ENCODE measurements around the gene CMTM3.
"Not testable (repeated sequence)": the region's sequence is repeated elsewhere in the genome, so short reads cannot be mapped to it uniquely, and the experiment has no call there.

The CMTM3 gene

DNA sequence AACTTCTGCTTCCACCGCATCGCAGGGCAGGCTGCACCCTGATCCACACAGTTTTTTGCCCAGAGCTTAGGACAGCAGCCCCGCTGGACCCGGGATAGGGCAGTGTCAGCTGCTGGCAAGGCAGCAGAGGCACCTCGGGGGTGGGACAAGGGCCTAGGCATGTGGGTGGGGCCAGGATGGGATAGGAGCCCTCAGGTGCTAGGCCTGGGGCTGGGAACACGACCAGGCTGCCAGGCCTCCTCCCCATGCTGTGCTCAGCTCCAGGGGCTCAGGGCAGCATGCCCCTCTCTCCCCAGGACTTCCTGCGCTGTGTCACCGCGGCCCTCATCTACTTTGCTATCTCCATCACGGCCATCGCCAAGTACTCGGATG lies 4.6 kb downstream of the CMTM3 start:
- no peak for ATAC-seq
- DNase-seq, result no peak

DNA sequence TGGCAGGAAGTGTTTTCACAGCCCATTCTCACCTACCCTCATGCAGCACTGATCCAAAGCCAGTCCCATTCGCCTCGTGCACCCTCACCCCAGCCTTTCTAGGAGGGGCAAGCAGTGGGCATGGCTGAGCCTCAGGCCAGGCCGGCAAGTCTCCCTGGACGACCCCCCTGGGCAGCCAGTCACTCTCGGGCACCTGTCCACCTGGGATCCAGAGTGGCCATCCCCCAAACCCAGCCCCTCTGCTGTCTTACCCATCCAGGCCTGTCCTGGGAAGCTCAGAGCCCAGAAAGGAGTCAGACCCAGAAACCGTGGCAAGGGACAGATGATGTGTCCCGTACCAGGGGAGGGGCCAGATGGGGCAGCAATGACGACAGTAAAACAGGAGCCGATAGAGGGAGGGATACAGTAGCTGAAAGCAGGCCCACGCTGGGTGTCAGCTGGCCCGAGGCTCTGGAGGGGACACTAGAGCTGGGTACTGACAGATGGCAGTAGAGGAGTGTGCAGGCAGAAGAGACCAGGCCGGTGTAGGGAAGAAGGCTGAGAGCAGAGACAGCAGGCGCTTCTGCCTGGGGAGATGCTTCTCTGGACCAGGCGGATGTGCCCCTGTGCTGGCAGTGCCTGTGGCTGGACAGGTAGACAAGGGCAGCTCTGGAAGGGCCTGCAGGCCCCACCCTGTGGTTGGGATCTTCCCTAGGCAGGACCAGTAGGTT lies 5.8 kb downstream of the CMTM3 start:
- ATAC-seq (no peak), DNase-seq (no peak)

DNA sequence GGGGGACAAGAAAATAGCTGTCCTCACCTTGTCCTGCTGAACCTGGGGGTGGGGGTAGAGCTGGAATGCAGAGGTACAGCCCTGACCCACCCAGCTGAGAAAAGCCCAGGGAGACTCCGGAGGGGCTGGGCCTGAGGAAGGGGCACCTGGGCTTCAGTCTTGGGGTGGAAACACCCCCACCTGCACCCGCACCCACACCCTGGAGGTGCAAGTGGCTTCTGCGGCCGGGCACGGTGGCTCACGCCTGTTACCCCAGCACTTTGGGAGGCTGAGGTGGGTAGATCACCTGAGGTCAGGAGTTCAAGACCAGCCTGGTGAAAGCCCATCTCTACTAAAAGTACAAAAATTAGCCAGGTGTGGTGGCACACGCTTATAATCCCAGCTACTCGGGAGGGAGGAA lies 7.4 kb downstream of the CMTM3 start:
- not testable (repeated sequence) for ATAC-seq, DNase-seq

DNA sequence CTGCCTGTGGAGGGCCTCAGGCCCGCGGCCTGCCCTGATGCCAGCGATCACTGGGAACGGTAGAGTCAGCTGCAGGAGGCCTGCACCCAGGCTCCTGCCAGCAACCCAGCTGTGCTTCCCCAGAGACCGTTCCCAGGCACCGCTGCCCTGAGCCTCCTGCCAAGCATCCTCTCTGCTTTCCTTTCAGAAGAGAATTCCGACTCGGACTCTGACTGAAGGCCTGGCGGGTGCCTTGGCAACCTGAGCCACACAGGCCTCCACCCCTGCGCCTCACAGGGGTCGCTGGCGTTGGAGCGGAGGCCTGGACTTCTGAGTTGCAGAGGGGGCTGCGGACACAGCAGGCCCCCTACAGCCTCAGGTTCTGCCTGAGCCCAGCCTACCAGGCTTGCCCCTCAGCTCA lies 7.9 kb downstream of the CMTM3 start:
- no peak for ATAC-seq
- DNase-seq, result no peak

DNA sequence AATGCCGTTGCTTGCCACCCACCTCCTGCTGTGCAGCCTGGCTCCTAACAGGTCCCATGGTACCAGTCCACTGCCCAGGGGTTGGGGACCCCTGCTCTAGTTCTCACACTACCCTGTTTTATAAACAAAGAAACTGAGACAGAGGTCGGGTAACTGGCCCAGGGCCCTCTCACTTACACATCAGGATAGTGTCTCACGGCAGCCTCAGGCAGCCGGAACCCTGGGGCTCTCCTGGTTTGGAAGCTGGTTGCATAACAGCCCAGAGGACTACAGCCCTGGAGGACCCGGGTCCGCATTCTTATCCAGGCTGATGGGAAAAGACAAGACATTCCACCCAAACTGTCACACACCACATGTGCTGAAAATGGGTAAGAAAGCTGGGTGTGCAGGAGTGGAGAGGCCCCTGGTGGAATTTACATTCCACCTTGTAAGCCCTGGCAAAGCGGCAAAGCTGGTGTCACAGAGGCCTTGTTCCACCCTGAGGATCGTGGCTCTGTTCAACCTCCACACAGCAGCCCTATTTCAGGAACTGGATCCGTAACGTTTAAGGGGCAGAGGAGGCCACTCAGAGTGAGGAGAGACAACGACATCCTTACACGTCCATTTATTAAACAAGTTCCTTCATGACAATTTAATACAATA lies 9.8 kb downstream of the CMTM3 start:
- ATAC-seq, result no peak
- no peak for DNase-seq

DNA sequence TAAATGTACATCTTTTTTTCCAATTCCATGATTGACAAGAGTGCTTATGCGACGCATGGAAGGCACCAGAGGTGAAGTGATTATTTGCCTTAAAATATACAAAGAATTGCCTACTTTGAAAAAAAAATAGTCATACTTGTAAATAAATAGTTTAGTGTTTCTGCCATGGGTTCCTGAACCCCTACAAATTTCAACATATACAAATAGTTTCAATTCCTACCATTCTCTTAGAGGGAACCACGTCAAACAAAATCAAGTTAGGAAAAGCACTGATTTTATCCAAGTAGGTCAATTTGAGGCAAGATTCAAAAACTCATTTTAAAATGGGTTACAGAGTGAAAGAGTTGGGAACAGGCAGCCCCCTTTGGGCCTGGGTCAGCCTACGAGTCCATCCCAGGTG lies 11.7 kb downstream of the CMTM3 start:
- no peak for ATAC-seq

DNA sequence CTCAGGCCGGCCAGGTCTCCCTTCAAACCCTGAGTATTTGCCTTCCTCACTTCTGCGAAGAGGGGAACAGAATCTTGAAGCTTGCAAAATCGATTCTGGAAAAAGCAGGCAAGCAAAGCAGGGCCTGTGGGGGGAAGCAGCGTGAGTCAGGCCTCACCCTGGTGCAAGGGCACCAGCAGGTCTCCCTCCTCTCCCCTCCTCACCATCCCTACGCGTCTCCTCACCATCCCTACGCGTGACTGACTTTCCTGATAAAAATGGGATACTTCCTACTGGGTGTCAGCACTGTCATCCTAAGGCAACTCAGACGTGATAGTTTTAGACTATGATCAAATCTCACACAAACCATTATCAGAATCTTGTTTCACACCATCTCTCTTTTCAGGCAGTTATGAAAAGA lies 12.1 kb downstream of the CMTM3 start:
- ATAC-seq (no peak), DNase-seq (no peak)

More for the DNA sequence above, 11.7 kb downstream of the CMTM3 start:
- DNase-seq, result no peak

DNA sequence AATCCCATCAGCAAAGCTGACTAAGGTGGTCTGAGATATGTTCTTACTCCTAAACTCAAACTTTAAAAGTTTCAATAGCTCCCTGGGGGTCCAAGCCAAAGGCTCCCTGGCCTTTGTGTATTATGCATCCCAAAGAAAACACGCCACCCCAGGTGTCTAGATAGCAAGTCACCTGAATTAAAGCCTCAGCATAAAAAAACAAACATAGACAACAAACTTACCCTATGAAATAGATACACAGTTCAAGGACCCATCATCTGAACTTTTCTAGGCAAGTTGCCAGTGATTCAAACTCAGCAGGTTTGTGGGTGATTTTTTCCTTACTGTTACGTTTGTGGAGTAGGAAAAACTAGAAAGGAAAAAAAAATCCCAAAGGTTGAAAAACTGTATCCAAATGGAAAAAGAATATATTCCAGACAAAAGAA lies 12.5 kb downstream of the CMTM3 start:
- ATAC-seq, result no peak
- DNase-seq, result no peak

DNA sequence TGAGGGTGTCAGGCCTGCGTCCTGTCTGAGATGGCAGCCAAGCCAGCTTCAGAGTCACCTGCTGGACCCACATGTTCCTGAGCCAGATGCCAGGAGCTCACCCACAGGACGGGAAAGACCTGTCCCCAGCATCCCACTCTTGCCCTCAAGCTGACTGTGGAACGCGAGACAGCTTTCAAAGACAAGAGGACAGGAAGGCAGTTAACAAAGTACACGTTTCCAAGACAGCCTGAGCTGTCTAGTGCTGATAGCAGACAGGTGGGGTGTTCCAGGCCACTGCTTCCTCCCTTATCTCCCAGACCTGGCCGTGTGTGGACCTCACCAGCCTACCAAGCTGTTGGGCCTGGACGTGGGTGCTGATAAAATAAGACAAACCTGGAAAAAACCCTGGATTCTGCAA lies 13.2 kb downstream of the CMTM3 start:
- DNase-seq, result no peak
- no peak for ATAC-seq

DNA sequence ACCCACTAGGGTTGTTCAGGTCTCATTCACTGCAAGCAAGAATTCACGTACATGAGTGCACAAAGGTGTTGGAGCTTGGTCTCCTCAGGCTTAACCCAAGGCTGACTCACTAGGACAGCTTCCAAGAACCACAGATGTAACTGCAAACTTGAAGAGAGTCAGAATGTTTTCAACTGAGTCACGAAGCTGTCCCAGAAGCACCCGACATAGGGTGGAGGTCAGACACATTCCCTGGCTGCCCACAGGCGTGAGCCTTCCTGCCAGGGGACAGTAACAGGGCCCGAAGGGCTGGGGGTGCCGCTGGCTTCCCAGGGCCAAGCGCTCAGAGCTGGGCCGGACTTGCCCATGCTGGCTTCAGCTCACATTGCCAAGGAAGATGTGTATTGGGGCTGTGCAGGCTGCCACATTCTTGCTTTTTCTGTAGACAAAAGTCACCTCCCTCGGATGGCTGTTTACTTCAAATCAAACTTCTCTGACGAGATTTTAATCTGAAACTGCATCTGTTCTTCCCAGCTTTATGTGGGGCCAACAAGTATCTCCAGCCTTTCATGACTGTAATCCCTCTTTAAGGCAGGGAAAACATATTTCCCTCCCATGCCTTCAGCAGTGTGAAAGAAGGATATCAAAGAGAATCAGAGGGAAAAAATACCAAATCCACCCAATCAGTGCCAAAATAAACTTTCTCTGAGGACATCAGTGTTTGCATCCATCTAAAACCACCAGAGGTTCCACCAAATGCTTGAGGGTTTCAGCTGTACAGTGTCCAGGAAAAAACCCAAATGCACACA lies 14.3 kb downstream of the CMTM3 start:
- ATAC-seq, result no peak
- no peak for DNase-seq

DNA sequence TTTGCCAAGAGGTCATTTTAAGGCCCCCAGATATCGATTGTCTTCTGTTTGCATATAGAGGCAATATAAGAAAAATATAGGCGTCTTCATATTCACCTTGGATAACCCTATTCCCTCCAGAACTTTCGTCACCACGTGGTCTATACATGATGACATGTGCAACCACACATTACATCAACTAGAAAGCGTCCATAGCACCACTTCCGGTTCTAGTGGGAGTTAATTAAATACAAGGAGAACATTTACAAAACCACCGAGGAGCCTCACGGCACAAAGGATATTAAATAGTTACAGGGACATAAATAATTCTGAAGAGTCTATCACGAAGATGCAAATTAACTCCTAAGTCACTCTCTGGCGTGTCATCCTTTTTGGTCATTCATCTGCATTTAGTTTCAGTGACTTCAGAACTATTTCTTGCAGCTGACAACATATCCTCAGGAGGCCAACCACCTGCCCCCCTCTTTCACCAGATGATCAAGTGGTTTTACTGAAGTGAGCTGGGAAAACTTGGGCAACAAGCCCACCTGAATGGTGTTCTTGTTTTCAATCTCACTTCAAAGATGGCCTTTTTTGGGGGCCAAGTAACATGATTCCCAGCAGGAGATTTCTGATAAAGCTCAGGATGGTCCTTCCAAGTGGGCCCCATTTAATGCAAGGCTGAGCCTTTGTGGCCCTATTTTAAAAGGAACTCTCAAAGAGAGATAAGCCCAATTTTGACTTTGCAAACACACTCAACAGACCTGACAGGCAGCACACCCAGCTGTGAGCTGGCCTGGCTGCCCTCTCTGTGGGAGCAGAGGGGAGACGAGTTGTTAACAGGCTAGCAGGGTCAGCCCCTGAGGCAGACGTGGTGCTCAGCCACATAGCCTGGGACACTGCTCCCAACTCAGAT lies 15.3 kb downstream of the CMTM3 start:
- DNase-seq (no peak), ATAC-seq (no peak)

DNA sequence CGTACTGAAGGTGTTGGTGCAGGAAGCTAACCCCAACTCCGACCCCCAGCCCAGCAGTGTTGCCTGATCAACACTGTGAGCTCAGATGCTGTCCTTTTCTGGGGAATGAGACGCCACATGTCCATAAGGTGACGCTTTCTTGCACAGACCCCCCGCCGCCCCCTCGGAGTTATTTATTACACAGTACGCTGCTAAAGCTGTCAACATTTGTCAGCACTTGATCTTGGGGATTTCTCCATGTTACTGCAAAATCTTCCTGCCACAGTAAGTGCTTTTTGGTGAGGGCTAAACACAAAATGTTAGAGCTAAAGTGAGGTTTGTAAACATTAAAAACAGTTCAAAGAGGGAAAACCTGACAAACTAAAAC lies 15.9 kb downstream of the CMTM3 start:
- ATAC-seq, result no peak
- DNase-seq, result no peak

DNA sequence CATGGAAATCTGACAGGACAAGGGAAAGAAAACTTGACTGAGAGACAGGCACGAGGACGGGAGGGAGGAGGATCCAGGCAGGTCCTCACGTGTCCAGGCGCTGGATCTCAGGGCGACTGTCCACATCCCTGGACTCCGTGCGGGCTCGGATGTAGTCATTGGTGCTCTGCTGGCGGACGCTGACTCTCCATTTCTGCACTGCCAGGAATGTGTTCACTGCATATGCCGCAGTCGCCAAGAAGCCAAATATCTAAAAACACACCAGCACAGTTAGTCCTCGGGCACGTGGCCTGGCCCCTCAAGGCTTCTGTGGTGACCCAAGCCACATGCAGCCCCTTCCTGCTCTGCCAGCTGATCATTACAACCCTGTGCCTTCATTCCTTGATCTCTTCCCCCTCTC lies 17.5 kb downstream of the CMTM3 start:
- no peak for ATAC-seq
- DNase-seq, result no peak

DNA sequence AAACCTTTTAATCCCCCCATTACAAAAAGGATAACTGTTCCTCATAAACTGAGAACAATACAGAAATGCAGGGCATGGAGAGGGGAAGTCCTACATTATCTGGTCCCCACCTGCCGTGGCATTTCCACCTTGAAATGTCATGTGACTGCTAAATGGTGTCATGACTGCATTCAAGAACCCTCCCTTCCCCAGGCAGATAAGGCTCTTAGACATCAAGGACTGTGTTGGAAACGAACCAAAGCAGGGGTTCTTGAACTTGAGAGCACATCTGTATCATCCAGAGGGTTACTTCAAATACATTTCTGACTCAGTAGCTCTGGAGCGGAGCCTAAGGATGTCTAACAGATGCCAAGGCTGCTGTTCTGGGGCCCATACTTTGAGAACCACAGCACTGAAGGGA lies 18.4 kb downstream of the CMTM3 start:
- ATAC-seq (no peak), DNase-seq (no peak)

DNA sequence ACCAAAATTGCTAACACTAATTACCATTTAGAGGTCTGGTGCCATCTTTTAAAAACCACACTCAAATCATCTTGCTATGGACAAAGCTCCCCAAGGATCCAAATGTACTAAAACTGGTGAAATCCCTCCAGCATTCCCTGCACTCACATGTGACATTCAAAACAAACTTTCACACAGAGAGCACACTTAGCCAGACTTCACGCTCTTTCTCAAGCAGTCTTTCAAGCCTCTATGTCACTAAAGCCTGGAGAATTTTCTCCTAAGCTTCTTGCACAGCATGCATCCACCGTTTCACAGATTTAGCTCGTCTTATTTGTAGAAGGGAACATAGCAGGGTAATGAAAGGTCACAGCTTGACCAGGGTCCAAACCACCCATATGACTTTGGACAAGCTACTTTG lies 19.3 kb downstream of the CMTM3 start:
- DNase-seq, result no peak
- ATAC-seq, result no peak

DNA sequence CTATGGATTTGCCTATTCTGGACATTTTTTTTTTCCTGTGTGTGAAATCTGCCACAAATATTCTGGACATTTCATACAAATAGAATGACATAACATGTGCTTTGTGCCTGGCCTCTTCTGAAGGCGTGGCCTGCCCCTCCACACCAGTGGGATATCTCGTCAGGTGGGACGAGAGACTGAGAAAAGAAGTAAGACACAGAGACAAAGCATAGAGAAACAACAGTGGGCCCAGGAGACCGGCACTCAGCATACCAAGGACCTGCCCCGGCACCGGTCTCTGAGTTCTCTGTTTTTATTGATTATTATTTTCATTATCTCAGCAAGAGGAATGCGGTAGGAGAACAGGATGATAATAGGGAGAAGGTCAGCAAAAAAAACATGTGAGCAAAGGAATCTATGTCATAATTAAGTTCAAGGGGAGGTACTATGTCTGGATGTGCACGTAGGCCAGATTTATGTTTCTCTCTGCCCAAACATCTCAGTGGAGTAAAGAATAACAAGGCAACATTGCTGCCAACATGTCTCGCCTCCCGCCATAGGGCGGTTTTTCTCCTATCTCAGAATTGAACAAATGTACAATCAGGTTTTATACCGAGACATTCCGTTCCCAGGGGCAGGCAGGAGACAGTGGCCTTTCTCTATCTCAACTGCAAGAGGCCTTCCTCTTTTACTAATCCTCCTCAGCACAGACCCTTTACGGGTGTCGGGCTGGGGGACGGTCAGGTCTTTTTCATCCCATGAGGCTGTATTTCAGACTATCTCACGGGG lies 23.3 kb downstream of the CMTM3 start:
- DNase-seq, ATAC-seq: not testable (repeated sequence)

DNA sequence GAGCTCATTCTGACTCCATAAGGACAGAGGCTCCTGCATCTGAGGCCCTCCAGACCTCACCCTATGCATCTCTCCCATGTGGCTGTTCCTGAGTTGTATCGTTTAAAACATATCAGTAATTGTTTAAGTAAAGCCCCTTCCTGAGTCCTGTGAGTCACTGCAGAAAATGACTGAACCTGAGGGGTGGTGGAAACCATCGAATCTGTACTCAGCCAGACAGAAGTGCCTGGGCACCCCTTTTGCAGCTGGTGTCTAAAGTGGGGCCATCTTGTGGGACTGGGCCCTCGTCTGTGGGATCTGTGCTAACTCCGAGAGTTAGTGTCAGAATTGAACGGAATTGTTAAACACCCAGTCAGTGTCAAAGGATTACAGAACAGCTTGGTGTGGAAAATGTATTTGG lies 25.4 kb downstream of the CMTM3 start:
- no peak for ATAC-seq
- DNase-seq, result no peak

DNA sequence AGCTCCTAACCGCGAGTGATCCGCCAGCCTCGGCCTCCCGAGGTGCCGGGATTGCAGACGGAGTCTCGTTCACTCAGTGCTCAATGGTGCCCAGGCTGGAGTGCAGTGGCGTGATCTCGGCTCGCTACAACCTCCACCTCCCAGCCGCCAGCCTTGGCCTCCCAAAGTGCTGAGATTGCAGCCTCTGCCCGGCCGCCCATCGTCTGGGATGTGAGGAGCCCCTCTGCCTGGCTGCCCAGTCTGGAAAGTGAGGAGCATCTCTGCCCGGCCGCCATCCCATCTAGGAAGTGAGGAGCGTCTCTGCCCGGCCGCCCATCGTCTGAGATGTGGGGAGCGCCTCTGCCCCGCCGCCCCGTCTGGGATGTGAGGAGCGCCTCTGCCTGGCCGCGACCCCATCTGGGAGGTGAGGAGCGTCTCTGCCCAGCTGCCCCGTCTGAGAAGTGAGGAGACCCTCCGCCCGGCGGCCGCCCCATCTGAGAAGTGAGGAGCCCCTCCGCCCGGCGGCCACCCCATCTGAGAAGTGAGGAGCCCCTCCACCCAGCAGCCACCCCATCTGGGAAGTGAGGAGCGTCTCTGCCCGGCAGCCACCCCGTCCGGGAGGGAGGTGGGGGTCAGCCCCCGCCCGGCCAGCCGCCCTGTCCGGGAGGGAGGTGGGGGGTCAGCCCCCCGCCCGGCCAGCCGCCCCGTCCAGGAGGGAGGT lies 26.2 kb downstream of the CMTM3 start:
- not testable (repeated sequence) for DNase-seq, ATAC-seq

DNA sequence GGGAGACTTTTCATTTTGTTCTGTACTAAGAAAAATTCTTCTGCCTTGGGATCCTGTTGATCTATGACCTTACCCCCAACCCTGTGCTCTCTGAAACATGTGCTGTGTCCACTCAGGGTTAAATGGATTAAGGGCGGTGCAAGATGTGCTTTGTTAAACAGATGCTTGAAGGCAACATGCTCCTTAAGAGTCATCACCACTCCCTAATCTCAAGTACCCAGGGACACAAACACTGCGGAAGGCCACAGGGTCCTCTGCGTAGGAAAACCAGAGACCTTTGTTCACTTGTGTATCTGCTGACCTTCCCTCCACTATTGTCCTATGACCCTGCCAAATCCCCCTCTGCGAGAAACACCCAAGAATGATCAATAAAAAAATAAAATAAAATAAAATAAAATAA lies 27.1 kb downstream of the CMTM3 start:
- not testable (repeated sequence) for DNase-seq, ATAC-seq

DNA sequence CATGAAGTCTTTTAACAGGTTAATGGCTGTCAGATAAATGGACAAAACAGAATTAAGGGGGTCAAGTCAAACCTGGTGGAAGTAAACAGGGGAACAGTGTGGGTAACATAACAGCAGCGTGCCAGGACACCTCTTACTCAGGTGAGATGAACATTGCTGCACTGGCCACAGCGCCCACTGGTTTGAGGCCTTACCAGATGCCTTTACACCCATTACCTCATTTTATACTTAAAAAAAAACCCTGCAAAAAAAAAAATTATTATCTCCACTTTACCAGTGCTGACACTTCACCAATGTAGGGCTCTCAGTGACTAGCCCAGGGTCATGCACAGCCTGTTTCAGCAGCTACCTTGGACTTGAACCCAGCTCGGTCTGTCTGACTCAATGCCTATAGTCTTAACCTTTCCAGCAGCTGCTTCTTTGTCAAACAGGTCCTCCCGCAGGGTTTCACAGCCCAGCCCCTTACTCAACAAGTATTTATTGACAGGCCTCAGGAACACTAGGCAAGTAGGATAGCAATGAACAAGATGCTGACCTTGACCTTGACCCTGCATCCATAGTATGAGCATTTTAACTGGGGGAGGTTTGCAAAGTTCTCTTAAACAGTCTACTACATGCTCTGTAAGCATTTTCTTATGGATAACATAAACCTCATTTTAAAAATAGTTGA lies 30.2 kb downstream of the CMTM3 start:
- ATAC-seq (no peak), DNase-seq (no peak)

Data from stimulated activated naive CD8-positive, alpha-beta T cell treated with anti-CD3 and anti-CD28 coated beads, Interleukin-15, Interleukin-2, amounts not matched to agents 100 U/mL and 50 U/mL, for 24 hours (primary cell).